ENCODE data around the gene VEPH1.

DNA sequence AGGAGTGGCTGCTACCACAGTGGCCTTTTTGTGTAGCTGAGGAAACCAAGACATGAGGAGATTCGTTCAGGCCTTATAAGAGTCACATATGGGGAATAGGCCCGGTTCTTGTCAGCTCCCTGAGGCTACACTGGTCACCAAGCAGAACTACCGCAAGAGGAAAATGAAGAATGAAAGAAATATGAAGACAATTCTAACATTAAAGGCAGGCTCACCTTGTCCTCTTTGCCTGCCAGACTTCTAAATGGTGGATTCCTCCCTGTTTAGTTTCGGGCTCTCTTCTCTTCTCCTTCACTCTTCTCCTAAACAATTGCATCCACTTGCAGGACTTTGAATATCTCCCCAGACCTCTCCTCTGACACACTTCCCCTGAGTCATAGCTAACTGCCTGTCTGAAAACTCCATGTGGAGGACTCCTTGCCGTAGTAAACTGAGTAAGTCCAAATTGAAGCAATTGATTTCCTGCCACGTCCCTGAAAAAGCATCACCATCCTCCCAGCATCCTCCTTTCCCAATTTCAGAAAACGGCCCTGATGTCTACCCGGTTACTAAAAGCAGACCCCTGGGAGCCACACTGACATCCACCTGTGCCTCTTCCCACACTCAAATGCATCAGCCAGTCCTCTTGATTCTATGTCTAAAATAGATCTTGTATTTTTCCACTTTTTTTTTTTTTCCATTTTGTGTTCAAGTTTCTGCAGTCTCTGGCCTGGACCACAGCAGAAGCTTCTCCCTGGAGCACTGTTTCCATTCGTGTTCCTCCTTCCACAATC is 30.3 kb upstream of the VEPH1 start:
- TF ChIP-seq POLR2A (IDR thresholded peaks at IDR 0.05; ENCODE audit: low read length) (no peak), HOXA7 (CRISPR knock-in tag; IDR thresholded peaks at IDR 0.05) (no peak), PBX3 (IDR thresholded peaks at IDR 0.05) (no peak), EP300 (IDR thresholded peaks at IDR 0.05) (no peak), POLR2AphosphoS2 (conservative IDR thresholded peaks at IDR 0.05; ENCODE audit: low read length) (no peak)

Measured in A549 (cell line).